Measurements from ENCODE around the gene SLC29A2.
"Not testable (repeated sequence)": the region's sequence is repeated elsewhere in the genome, so short reads cannot be mapped to it uniquely, and the experiment has no call there.

Gene SLC29A2

GRCh38 chr11:66365711-66366619 lies 5.6 kb downstream of the SLC29A2 start:
- Histone ChIP-seq H3K27ac (no peak overlapping the region), H3K4me2 (no peak overlapping the region), H3K27me3 (no peaks in the 10 kb centered on the region), H3K4me3 (no peak overlapping the region), H3K9me3 (no peaks in the 10 kb centered on the region), H4K20me1 (peaks cover 50% of the 10 kb centered on the region), H3K9ac (no peak overlapping the region), H3K4me1 (peaks cover 27% of the 10 kb centered on the region), H3K36me3 (peaks cover 90% of the 10 kb centered on the region)
- TF ChIP-seq Cebpa-rat (IDR thresholded peaks at IDR 0.05) = no peak

GRCh38 chr11:66365166-66365565 lies 6.4 kb downstream of the SLC29A2 start:
- H3K36me3 ChIP-seq = peaks cover 95% of the 10 kb centered on the region
- peaks cover 19% of the 10 kb centered on the region for H3K4me1 ChIP-seq
- TF ChIP-seq Cebpa-rat (IDR thresholded peaks at IDR 0.05) = no peak
- H4K20me1 ChIP-seq = peaks cover 46% of the 10 kb centered on the region
- H3K9me3 ChIP-seq = no peaks in the 10 kb centered on the region
- no peaks in the 10 kb centered on the region for H3K27me3 ChIP-seq
- no peak overlapping the region for H3K9ac ChIP-seq
- no peak overlapping the region for H3K27ac ChIP-seq
- H3K4me2 ChIP-seq = no peak overlapping the region
- no peak overlapping the region for H3K4me3 ChIP-seq

GRCh38 chr11:66363805-66364535 lies 7.6 kb downstream of the SLC29A2 start:
- Histone ChIP-seq H3K27me3 (no peaks in the 10 kb centered on the region), H3K9ac (no peak overlapping the region), H4K20me1 (peaks cover 34% of the 10 kb centered on the region), H3K4me1 (peaks cover 8% of the 10 kb centered on the region), H3K36me3 (peaks cover 96% of the 10 kb centered on the region), H3K9me3 (no peaks in the 10 kb centered on the region), H3K4me3 (no peak overlapping the region), H3K27ac (no peak overlapping the region), H3K4me2 (no peak overlapping the region)
- no peak for TF ChIP-seq Cebpa-rat (IDR thresholded peaks at IDR 0.05)

GRCh38 chr11:66363187-66363601 lies 8.4 kb downstream of the SLC29A2 start:
- Histone ChIP-seq H3K9ac (no peak overlapping the region), H3K9me3 (no peaks in the 10 kb centered on the region), H3K4me1 (peaks cover under 1% of the 10 kb centered on the region; the same call in 1 of the 2 replicates)

GRCh38 chr11:66362481-66363147 lies 8.9 kb downstream of the SLC29A2 start:
- H3K4me1 ChIP-seq = no peaks in the 10 kb centered on the region
- H3K4me3 ChIP-seq = no peak overlapping the region
- H4K20me1 ChIP-seq = peaks cover 20% of the 10 kb centered on the region
- no peak overlapping the region for H3K9ac ChIP-seq
- H3K36me3 ChIP-seq = peaks cover 95% of the 10 kb centered on the region
- H3K9me3 ChIP-seq = no peaks in the 10 kb centered on the region
- H3K27ac ChIP-seq = no peak overlapping the region
- TF ChIP-seq Cebpa-rat (IDR thresholded peaks at IDR 0.05) = no peak
- no peak overlapping the region for H3K4me2 ChIP-seq
- H3K27me3 ChIP-seq = no peaks in the 10 kb centered on the region

More at GRCh38 chr11:66363187-66363601, 8.4 kb downstream of the SLC29A2 start:
- no peak for TF ChIP-seq Cebpa-rat (IDR thresholded peaks at IDR 0.05)
- Histone ChIP-seq H4K20me1 (peaks cover 26% of the 10 kb centered on the region), H3K36me3 (peaks cover 96% of the 10 kb centered on the region), H3K27me3 (no peaks in the 10 kb centered on the region), H3K4me3 (no peak overlapping the region), H3K27ac (no peak overlapping the region), H3K4me2 (no peak overlapping the region)

GRCh38 chr11:66361502-66361941 lies 10.0 kb downstream of the SLC29A2 start:
- H3K4me1 ChIP-seq = no peaks in the 10 kb centered on the region
- peaks cover 12% of the 10 kb centered on the region; the same call in 1 of the 2 replicates for H4K20me1 ChIP-seq
- no peak overlapping the region; the same call in 1 of the 2 replicates for H3K27ac ChIP-seq
- no peak overlapping the region for H3K9ac ChIP-seq
- H3K4me3 ChIP-seq = no peak overlapping the region
- H3K36me3 ChIP-seq = peaks cover 88% of the 10 kb centered on the region
- no peak overlapping the region for H3K4me2 ChIP-seq
- no peak for TF ChIP-seq Cebpa-rat (IDR thresholded peaks at IDR 0.05)
- H3K9me3 ChIP-seq = no peaks in the 10 kb centered on the region
- H3K27me3 ChIP-seq = no peaks in the 10 kb centered on the region

- H3K4me2 ChIP-seq = no peak overlapping the region
- H3K36me3 ChIP-seq = peaks cover 85% of the 10 kb centered on the region
- no peak overlapping the region for H3K27ac ChIP-seq
- no peak for TF ChIP-seq Cebpa-rat (IDR thresholded peaks at IDR 0.05)
- no peak overlapping the region for H3K4me3 ChIP-seq
- no peaks in the 10 kb centered on the region for H3K4me1 ChIP-seq
- no peak overlapping the region for H3K9ac ChIP-seq
- no peaks in the 10 kb centered on the region for H3K9me3 ChIP-seq
- H4K20me1 ChIP-seq = peaks cover 12% of the 10 kb centered on the region; the same call in 1 of the 2 replicates
- no peaks in the 10 kb centered on the region for H3K27me3 ChIP-seq
These were observed 11.0 kb downstream of the SLC29A2 start for GRCh38 chr11:66360406-66361073.

- Histone ChIP-seq H3K4me3 (no peak overlapping the region), H3K9me3 (no peaks in the 10 kb centered on the region), H3K27ac (no peak overlapping the region), H3K9ac (no peak overlapping the region), H3K36me3 (peaks cover 84% of the 10 kb centered on the region), H3K4me1 (no peaks in the 10 kb centered on the region), H3K4me2 (no peak overlapping the region), H4K20me1 (peaks cover 12% of the 10 kb centered on the region; the same call in 1 of the 2 replicates), H3K27me3 (no peaks in the 10 kb centered on the region)
- no peak for TF ChIP-seq Cebpa-rat (IDR thresholded peaks at IDR 0.05)
These were observed 11.9 kb downstream of the SLC29A2 start for GRCh38 chr11:66359662-66360087.

- H3K4me2 ChIP-seq = not testable (repeated sequence)
These were observed 20.9 kb downstream of the SLC29A2 start for GRCh38 chr11:66350560-66351235.

More at GRCh38 chr11:66350560-66351235, 20.9 kb downstream of the SLC29A2 start:
- not testable (repeated sequence) for H4K20me1 ChIP-seq, H3K4me3 ChIP-seq, H3K27ac ChIP-seq, H3K27me3 ChIP-seq, H3K9ac ChIP-seq, H3K9me3 ChIP-seq
- H3K4me1 ChIP-seq = peaks cover 29% of the 10 kb centered on the region
- peaks cover 26% of the 10 kb centered on the region for H3K36me3 ChIP-seq
